Amygdala (tissue), 56 donors: ENCODE data around the gene SORCS2.

Experiments
- DNase-seq, 56 donors: peaks; one replicate each; lab custom pipeline; 2025; lab: John Stamatoyannopoulos, UW

SORCS2 gene

DNA sequence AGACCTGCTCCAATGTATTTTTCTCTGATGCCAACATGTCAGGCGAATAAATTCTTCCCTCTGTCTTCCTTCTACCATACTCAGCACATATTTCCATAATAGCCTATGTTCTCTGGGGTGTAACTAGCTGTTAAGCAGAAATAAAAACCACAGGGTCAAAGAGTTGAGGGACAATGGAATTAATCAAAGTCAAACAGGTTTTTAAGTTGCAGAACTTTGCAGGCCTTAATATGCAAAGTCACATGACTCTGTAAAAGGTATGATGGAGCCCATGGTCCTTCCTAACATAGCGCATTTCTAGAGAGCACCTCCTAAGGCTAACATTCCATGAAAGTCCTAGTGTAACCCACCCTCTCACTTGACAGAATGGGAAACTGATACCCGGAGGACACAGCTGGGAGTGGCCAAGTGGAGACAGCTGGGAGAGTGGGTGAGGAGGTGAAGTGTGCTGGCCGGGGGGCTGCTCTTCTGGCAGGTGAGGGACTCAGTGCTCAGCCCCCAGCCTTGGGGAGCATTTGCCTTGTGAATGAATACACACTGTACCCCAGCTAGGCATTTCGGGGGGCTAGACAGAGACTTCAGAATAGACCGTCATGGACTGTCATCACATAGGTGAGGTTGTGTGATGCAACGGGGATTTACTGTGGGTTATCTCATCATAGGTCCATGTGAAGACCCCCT, 8.4 kb upstream of the SORCS2 start:
- no peak for DNase-seq

DNA sequence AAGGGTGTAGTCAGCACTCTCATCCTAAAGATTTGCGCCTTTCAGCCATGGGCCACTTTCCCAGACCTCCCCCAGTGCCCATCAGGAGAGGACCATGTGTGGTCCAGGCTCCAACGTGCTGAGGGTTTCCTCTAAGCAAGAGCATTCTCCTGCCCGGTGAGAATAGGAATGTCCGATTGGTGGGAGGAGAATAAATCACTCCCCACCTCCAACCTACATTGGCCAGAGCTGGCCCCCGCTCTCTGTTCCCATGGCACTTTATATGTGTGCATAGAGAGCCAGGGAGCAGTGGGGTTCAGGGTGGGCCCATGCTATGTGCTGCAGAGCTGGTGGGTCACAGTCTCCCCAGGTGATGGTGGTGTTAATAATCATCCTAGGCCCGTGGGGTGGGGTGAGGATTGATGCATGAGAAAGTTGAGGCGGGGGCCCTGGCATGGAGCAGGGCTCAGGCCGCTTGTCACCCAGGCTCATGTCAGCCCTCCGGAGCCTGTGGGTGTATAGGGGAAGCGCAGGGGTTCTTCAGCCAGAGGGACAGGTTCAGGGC, 6.8 kb upstream of the SORCS2 start:
- no peak for DNase-seq

DNA sequence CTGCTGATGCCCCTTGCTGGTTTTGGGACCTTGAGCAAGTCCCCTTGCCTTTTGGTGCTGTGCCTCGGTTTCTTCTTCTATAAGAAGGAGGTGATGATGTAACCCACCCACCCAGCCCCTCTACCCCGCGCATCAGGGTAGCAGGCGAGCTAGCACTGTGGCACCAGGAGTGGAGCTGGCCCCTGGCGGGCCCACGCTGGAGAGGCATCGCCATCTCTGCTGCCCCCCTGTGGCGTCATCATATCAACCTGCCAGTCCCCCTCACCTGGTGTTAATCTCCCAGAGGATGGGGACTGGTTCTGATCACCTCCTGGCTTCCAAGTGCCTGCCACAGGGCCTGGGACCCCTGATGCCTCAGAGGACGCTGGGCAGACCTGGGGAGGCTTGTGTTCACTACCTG, 6.3 kb upstream of the SORCS2 start:
- DNase-seq = no peak

DNA sequence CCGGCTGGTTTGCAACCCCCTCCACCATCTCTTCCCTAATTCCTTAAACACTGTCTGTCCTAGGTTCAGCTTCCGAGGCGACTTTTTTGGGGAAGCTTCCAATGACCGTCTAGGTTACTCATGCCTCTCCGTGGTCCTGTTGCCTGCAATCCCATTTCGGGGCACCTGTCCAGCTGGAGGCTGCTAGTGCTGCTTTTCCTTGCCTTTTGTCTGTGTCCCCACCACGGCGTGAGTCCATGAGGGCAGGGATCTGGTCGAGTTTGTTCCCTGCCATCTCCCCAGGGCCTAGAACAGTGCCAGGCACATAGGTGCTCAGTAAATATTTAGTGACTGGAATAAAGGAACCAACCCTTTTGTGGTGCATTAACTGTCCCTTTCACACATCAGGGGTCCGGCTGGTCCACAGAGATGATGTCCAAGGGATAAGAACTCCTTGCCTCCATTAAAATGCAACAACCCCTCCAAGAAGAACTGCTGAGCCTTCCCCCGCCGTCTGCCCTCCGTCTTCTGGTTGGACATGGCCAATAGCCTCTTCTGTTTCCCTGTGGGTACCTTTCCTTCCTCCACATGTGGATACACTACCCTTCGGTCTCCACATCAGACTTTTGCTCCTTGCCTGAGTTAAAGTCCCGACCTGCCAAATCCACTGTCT, 5.7 kb upstream of the SORCS2 start:
- no peak for DNase-seq

DNA sequence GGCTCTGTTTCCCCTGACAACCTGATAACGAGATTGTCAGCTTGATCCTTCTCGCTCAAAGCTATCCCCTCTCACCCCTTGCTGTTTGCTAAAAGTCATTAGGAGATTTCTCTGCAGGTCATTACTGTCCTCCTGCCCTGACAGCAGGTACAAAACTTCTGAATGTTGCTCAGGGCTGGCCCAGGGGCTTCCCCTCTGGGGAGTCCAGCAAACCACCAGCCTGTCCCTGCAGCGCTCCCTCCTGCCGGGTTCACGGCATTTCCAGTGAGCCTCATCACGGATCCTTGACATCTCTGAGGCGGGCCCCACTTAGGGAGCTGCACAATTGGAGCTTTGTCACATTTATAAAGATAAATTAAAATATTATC, 5.2 kb upstream of the SORCS2 start:
- no peak for DNase-seq

DNA sequence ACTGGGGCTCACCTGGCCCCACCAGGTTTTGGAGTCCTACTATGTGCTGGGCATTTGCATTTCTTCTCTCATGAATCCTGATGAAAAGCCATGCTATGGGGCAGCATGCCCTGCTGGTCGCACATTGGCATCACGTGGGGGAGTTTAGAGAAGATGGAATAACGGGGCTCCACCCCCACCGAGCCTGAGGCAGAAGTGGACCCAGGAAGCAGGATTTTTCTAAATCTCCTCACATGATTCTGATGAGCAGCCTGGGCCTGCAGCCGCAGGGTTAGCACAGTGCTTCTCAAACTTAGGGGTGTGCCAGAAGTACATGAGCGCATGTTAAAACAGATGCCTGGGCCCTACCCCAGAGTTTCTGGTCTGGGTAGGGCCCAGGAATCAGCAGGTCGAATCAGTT, 4.6 kb upstream of the SORCS2 start:
- no peak for DNase-seq

DNA sequence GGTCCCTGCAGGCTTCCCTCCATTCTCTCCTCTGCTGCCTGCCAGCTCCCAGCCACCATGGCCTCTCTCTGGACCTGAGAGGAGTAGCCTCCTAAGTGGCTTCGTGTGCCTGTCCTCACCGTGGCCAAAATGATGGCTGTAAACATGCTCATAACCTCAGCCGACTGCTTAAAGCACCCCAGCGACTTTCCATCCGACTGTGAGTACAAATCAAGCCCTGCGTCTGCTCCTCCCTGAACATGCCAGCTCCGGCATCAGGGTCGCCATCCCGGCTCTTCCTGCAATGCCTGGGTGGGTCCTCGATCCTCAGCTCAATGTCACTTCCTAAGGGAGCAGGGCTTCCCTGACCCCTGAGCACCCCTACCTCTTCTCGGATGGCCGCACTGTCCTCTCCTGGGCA, 3.3 kb upstream of the SORCS2 start:
- DNase-seq = no peak

DNA sequence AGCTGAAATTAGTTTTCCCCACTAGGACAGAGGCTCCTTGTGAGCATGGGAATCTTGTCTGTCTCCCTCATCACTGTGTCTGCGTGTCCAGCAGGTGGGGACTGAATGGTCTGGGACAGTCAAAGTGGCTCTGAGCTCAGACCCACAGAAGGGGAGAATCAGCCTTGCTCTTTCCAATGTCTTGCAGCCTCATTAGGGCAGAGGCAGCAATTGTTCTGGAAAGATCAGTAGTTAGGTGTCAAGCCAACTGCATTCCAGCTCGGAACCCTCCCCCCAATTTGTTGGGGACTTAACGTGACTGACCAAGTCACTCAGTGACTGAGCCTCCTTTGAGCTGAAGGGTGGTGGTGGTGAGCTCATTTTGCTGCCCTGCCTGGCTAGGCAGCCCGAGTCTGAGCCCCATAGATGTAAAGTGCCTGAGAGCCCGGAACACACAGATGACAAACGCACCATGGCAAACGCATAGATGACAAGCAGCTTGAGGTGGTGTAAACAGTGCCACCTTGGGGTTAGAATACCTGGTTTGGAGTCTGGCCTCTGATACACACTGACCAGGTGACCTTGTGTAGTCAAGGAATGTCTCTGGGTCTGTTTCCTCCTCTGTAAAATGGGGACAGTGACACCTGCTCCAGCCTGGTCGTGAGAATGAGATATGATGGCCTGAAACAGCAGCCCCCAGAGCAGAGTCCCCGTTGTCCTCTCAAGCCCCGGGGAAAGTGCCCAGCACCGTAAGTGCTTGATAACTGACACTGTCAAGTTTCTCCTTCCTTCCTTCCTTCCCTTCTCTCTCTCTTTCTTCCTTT, 2.7 kb upstream of the SORCS2 start:
- no peak for DNase-seq

DNA sequence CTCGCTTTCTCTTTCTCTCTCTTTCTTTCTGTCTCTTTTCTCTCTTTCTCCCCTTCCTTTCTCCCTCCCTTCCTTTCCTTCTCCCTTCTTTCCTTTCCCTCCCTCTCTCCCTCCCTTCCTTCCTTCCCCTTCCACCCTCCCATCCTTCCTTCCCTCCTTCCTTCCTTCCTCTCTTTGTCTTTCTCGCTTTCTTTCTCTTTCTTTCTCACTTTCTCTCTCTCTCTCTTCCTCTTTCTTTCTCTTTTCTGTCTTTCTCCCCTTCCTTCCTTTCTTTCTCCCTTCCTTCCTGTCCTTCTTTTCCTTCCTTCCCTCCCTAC, 2.1 kb upstream of the SORCS2 start:
- DNase-seq = no peak

DNA sequence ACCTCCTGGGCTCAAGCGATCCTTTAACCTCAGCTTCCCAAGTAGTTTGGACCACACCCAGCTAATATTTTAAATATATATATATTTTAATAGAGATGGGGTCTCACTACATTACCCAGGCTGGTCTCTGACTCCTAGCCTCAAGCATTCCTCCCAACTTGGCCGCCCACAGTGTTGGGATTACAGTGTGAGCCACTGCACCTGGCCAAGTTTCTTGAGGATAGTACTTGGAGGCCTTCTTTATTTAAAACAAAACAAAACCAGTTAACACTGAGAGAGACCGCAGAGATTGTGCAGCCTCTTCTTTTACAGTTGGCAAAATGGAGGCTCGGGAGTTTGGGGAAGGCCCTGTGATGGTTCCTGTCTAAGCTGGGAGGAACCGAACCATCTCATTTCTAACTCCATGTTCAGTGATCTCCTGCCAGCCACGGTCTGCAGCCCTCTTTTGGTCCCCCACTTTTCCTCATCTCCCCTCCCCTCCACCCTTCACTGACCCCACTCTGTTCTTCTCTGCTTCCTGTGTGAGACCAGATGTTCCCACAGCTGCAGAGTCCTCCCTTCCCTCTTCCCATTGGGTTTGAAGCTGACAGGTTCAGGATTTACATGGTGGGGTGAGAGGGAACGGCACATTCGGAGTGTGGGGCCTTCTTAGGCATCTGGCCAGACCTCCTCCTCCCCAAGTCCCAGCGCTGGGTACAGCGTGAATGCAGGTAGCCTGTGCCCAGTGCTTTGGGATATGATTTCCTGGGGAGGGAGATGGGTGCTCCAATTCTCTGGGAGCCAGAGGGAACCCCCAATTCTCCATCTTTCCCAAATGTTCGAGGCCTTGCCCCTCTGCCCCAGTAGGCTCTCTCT, 1.4 kb upstream of the SORCS2 start:
- DNase-seq = no peak

DNA sequence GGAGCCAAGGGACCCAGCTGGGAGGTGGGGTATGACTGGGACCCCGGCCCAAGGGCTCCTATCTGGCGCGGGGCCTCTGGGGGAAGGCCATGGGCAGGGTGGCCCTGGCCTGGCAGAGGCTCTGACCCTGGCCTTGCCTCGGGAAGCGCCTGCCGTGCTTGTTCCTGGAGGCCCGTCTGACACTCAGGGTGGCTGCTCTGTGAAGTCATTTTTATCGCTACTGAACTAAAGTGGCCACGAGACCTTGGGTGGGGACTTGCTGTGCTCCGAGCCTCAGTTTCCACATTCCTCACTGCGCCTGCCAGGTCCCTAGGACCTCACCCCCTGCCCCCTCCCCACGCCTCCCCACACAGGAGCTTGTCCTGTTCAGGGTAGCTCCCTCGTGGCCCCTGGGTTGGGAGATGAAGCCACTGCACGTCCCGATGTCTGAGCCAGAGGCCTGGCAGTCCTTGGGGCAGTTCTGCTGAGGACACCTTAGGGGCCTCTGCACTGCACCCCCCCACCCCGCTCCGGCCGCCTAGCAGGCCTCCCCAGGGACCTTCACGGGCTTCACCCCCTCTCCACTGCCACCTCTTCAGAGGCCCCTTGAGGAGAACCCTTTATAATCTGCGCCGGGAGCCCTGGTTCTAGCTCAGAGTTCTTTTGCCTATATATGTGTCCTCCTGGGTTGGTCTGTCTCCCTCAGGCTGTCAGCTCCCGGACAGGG, 639 bp upstream of the SORCS2 start:
- DNase-seq = no peak

DNA sequence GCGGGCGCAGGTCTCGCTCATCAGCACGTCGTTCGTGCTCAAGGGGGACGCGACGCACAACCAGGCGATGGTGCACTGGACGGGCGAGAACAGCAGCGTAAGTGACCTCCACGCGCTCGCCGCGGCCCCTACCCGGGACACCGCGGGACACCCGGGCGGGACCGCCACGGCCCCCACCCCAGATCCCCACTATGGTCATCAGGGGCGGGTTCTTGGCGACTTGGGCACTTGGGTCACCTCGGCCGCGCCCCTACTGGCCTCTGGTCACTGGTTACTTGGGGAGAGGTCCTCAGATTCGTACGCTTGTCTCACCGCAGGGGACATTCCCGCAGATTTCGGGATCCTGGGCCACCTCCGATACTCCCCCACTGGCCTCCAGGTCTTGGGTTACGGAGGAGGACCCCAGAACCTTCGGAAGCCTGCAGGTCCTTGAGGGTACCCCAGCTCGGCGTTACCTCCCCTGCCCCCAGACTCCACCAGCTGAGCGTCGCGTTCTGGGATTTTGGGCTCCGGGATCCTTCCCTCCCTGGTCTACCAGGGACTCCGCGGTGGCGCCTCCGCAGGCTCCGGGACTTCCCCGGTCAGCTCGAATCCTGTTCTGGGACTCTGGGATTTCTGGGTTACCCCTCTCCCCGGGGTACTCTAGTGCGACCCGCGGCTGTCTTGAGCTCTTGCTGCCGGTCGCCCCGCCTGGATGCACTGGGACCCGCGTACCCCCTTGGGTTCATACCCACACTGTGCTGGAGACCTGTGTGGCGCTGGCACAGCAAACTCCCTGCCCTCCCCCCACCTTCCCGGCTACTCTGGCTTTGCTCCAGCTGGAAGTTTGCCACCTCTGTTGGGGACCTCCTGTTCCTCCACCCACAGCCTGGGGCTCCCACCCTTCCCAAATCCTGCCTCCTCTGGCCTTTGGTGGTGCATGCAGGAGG, 956 bp downstream of the SORCS2 start:
- DNase-seq = peak in 9 of 56 donors; percentile 18 to 60 (median 36)

DNA sequence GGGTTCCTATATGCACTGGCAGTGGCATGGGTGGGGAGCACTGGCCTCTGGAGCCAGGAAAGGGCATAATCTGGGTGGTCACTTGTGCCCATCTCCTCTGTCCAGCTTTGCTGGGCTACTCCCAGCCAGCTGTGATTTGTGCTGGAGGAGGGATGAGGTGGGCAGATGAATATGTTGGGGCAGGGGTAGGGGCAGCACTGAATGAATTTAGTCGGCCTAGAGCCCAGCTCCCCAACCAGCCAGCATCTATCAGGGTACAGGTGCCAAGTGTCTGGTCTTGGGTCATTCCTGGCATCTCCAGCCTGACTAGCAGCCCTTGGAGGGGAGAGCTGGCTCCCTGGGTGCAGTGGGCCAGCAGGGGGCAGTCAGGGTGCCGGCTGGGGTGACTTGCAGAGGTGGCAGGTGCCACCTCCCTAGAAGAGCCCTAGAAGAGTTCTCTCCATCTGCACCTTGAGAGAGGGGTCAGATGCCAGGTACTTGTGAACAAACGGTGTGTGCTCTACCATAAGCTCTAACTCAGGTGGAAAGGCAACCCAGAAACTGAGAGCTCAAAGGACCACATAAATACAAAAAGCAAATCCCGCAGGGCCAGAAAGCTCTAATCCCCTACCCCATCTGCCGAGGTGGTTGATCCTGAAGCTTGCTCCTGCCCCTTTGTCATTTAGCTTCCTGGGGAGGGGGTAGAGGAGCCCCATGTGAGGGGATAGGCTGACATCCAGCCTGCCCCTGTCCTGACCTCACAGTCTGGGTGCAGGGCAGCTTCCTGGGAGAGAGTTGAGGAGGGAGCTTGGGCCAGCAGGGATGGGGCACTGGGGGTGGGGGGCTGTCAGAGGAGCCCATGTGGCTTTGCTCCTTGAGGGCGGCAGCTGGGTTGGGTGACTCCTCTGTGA, 2.2 kb downstream of the SORCS2 start:
- peak in 22 of 56 donors; percentile 13 to 70 (median 46) for DNase-seq

DNA sequence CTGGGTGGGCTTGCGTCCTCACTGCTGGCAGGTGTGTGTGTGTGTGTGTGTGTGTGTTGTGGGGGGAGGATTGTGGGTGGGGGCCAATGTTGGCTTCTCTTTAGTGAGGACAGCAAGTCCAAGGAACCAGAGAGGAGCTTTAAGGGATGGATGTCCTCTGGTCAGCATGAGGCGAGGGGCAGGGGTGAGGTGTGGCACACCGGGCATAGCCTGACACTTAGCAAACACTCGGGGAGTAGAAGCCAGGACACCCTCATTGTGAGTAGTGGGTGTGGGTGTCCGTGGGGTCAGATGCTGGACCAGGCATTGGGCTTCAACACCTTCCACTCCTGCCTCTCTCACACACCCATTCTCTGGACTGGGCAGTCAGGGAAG, 2.8 kb downstream of the SORCS2 start:
- no peak for DNase-seq

DNA sequence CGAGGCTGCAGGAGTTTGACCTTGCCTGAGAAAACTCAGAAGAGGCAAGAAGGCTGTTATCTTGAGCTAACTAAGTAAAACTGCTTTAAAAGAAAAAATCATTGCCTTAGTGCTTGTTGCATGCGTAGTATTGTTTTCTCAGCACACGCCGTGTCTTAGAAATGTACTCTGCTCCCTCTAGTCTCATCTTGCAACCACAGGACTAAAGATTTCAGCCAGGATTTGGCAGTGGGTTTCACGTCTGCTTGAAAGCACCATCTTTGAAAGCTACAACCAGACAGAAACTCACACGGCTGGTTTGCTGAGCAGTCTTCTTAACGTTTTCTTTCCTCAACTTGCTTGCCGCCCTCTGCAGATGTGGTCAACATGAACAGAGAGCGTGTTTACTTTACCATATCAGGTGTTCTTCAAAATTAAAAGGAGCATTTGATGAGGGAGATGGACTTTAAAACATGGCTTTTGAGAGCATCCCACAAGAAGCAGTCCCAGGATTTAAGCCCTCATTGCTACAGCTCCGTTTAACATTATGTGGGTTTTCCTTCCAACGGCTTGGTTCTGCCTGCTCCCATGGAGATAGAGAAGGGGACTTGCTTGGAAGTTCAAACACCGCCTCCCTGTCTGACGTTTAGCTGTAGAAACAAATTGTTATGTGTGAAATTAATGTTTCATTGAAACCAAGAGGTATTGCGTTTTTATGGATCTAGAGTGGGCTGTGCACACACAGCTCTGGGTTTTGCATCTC, 3.4 kb downstream of the SORCS2 start:
- peak in 3 of 56 donors; percentile 23 to 38 (median 25) for DNase-seq

DNA sequence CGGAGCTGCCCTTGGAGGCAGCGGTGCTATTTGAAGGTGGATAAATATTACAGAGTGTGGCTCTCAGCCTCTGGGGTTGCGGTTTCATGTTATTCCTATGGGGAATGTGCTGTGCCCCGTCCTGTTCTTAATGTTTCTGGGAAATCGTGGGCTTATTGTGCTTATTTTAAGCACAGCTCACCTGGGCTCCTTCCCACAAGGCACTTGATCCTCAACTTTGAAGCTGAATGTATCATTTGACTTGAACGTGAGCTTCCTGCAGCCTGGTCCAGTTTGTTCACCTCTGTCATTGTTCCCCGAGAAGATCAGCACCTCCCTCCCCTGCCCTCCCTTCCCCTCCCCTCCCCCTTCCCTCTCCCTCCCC, 3.9 kb downstream of the SORCS2 start:
- DNase-seq = no peak

DNA sequence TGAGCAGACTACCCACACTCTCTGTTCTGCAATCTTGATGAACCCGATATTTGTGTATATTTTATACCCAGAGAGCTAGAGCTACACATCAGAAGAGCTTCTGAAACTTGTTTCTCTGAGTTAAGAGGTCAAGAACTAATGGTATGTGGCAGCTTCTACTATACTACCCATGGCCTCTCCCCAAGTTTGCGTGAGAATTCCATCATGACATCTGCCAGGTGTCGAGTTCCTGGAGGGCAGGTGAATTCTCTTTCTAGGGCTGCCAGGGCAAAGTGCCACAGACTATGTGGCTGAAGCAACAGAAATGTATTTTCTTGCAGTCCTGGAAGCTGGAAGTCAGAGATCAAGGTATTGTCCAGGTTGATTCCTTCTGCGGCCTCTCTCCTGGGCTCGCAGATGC, 4.4 kb downstream of the SORCS2 start:
- no peak for DNase-seq
